BLaER1 (cell line): ENCODE data around the gene HDAC4.

Source experiments
- H3K27ac ChIP-seq: shearing (Covaris generic); formaldehyde crosslinking; 2 replicates; pipeline ENCODE4 v1.8.1; 2022
- H3K27me3 ChIP-seq: shearing (Covaris generic); formaldehyde crosslinking; 2 replicates; pipeline ENCODE4 v1.8.1; 2022
- H3K36me3 ChIP-seq: shearing (Covaris generic); formaldehyde crosslinking; 2 replicates; pipeline ENCODE4 v1.8.1; 2022
- H3K4me1 ChIP-seq: shearing (Covaris generic); formaldehyde crosslinking; 2 replicates; pipeline ENCODE4 v1.8.1; 2022
- H3K4me2 ChIP-seq: shearing (Covaris generic); formaldehyde crosslinking; 2 replicates; pipeline ENCODE4 v1.8.1; 2022
- H3K4me3 ChIP-seq: shearing (Covaris generic); formaldehyde crosslinking; 2 replicates; pipeline ENCODE4 v1.8.1; 2022
- H3K9ac ChIP-seq: shearing (Covaris generic); formaldehyde crosslinking; 2 replicates; pipeline ENCODE4 v1.8.1; 2022
- H3K9me3 ChIP-seq: shearing (Covaris generic); formaldehyde crosslinking; 2 replicates; pipeline ENCODE4 v1.8.1; 2022
- H4K20me1 ChIP-seq: shearing (Covaris generic); formaldehyde crosslinking; 2 replicates; pipeline ENCODE4 v1.8.1; 2022
- Cebpa-rat ChIP-seq: shearing (Covaris generic); IDR thresholded peaks from 2 replicates; pipeline ENCODE4 v1.8.1; 2022

The HDAC4 gene

DNA sequence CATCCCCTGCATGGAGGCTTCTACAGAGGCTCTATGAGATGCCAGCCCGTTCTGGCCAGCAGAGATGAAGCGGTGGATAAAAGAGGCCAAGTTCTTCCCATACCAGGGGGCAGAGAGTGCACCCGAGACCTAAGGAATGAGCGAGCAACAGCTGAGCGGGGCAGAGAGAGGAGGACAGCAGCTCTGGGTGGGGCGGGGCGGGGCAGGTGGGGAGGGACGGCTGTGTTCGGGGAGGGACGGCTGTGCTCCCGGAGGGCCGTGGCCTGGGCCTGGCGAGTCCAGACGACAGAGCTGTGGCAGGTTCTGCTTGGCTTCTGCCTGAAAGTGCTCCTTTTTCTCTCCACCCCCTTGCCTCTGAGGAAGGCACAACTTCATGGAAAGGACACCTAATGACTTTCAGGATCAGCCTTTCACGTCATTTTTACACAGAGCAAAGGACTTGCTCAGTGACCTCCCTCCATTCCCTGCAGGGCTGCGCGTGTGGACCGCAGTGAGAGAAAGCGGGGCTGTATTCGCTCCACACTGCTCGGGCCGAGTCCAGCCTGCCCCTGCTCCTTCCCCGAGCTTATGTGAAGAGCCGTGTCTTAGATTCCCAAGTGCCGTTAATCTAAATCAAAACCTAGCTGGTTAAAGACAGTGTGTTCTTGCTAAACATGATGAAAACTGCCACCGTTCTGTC, 232.9 kb downstream of the HDAC4 start:
- no peak overlapping the region for H3K4me3 ChIP-seq
- no peak overlapping the region for H3K4me2 ChIP-seq
- peaks cover 20% of the 10 kb centered on the region for H3K9me3 ChIP-seq
- no peak overlapping the region for H3K27ac ChIP-seq
- H3K27me3 ChIP-seq = no peaks in the 10 kb centered on the region
- no peak overlapping the region for H3K9ac ChIP-seq
- H4K20me1 ChIP-seq = peaks cover 5% of the 10 kb centered on the region; the same call in 1 of the 2 replicates
- no peak for TF ChIP-seq Cebpa-rat
- peaks cover 39% of the 10 kb centered on the region for H3K36me3 ChIP-seq
- peaks cover 28% of the 10 kb centered on the region for H3K4me1 ChIP-seq

GRCh38 chr2:239167011-239167673, 233.7 kb downstream of the HDAC4 start:
- no peak overlapping the region for H3K9ac ChIP-seq
- peaks cover 36% of the 10 kb centered on the region for H3K36me3 ChIP-seq
- no peaks in the 10 kb centered on the region for H3K27me3 ChIP-seq
- no peak overlapping the region for H3K4me3 ChIP-seq
- H3K4me1 ChIP-seq = peaks cover 35% of the 10 kb centered on the region
- peaks cover 13% of the 10 kb centered on the region for H3K9me3 ChIP-seq
- peaks cover 5% of the 10 kb centered on the region; the same call in 1 of the 2 replicates for H4K20me1 ChIP-seq
- no peak for TF ChIP-seq Cebpa-rat
- H3K27ac ChIP-seq = no peak overlapping the region
- no peak overlapping the region for H3K4me2 ChIP-seq

GRCh38 chr2:239166201-239166834, 234.5 kb downstream of the HDAC4 start:
- H3K9me3 ChIP-seq = peaks cover 8% of the 10 kb centered on the region
- no peak overlapping the region for H3K9ac ChIP-seq
- H3K4me1 ChIP-seq = peaks cover 44% of the 10 kb centered on the region
- H3K4me2 ChIP-seq = no peak overlapping the region
- H4K20me1 ChIP-seq = peaks cover 5% of the 10 kb centered on the region; the same call in 1 of the 2 replicates
- H3K4me3 ChIP-seq = no peak overlapping the region
- no peak overlapping the region for H3K27ac ChIP-seq
- H3K27me3 ChIP-seq = no peaks in the 10 kb centered on the region
- H3K36me3 ChIP-seq = peaks cover 35% of the 10 kb centered on the region
- no peak for TF ChIP-seq Cebpa-rat

DNA sequence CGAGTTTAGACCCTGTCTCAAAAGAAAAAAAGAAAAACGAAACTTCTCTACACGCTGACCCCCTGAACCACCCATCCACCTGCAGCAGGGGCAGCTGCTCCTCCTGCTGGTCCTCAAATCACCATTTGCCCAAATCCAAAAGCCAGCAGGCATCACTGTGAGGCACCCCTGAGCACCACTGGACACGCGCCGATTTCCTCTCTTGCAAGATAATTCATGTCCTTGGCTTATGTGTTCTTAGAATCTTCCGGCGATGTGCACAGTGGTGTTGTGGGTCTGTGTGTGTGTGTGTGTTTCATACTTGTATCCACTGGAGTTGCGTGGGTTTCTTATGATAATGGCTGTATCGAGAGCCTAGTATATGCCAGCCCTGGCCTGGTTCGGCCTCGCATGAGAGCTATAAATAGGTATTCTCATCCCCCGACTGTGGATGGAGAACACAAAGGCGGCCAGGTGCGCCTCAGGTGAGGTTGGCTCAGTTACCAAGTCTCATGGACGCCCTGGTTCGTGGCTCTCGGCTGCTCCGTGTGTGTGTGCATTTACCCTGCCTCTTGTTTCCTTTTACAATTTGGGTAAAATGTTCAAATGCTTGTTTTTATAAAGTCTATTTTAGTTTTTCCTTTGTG, 235.5 kb downstream of the HDAC4 start:
- no peaks in the 10 kb centered on the region for H3K9me3 ChIP-seq
- peaks cover 54% of the 10 kb centered on the region for H3K4me1 ChIP-seq
- no peak overlapping the region for H3K9ac ChIP-seq
- peaks cover 5% of the 10 kb centered on the region; the same call in 1 of the 2 replicates for H4K20me1 ChIP-seq
- peak overlapping the region; percentile 91 for H3K4me2 ChIP-seq
- no peak overlapping the region for H3K4me3 ChIP-seq
- no peaks in the 10 kb centered on the region for H3K27me3 ChIP-seq
- no peak for TF ChIP-seq Cebpa-rat
- peaks cover 26% of the 10 kb centered on the region for H3K36me3 ChIP-seq
- no peak overlapping the region for H3K27ac ChIP-seq

DNA sequence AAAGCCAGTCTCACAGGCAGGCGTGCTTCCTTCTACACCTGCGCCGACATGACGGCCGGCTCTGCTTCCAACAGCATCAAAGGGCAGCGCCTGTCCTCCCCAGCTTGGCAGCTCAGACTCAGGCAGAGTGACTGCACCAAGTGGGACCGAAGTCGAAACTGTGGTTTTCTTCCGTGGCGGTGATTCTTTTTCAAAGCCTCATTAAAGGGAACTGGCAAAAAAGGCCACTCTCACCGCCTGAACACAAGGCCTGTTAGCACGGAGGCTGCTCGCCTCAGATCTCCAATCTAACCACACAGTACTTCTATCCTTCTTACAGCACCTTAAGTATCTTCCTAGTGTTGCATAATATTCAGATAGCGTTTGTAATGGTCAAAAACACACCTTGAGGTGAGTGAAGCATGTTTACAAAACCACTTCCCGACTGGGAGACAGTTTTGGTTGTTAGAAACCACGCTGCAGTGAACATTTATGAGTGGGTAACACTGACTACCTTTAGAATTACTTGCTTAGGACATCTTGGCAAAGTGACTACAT, 236.4 kb downstream of the HDAC4 start:
- no peak overlapping the region; the same call in 1 of the 2 replicates for H3K27ac ChIP-seq
- peak overlapping the region; percentile 12; the same call in 1 of the 2 replicates for H3K9ac ChIP-seq
- peak; percentile 69; the same call in 1 of the 2 replicates for TF ChIP-seq Cebpa-rat
- H3K36me3 ChIP-seq = peaks cover 22% of the 10 kb centered on the region
- peaks cover 5% of the 10 kb centered on the region; the same call in 1 of the 2 replicates for H4K20me1 ChIP-seq
- no peak overlapping the region for H3K4me3 ChIP-seq
- peak overlapping the region; percentile 91 for H3K4me2 ChIP-seq
- H3K4me1 ChIP-seq = peaks cover 63% of the 10 kb centered on the region
- H3K9me3 ChIP-seq = no peaks in the 10 kb centered on the region
- H3K27me3 ChIP-seq = no peaks in the 10 kb centered on the region

DNA sequence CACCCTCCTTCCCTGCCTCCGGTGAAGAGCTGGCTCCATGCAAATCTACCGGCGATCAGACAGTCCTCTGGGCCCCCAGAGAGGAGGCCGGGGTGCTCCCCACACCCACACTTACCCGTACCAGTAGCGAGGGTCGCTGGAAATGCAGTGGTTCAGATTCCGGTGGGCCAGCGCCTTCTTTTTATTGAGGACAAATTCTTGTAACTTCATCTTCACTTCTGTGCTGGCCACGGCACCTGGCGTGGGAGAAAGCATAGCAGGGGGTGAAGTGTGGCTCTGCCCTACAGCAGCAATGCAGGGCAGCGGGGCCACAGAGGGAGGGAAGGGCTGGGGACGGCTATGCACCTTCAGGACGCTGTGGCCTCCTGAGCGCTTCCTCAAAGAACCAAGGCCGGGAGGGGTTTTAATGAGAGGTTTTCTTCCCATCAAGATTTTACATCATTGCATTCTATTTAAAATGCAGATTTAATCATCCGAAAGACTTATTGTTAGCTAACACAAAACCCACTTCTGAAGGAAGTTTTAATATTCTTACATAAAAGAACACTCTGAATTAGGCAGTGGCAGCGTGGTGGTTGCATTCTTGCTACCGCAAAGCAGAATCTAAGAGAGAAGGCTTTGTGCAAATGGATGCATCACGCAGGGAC, 237.0 kb downstream of the HDAC4 start:
- peak overlapping the region; percentile 43; the same call in 1 of the 2 replicates for H3K27ac ChIP-seq
- no peaks in the 10 kb centered on the region for H3K9me3 ChIP-seq
- H3K27me3 ChIP-seq = no peaks in the 10 kb centered on the region
- peaks cover 69% of the 10 kb centered on the region for H3K4me1 ChIP-seq
- H3K36me3 ChIP-seq = peaks cover 18% of the 10 kb centered on the region
- H3K9ac ChIP-seq = peak overlapping the region; percentile 18; the same call in 1 of the 2 replicates
- no peak for TF ChIP-seq Cebpa-rat
- H3K4me3 ChIP-seq = no peak overlapping the region
- H4K20me1 ChIP-seq = peaks cover 5% of the 10 kb centered on the region; the same call in 1 of the 2 replicates
- peak overlapping the region; percentile 91 for H3K4me2 ChIP-seq

- H4K20me1 ChIP-seq = peaks cover 5% of the 10 kb centered on the region; the same call in 1 of the 2 replicates
- no peaks in the 10 kb centered on the region for H3K27me3 ChIP-seq
- peak overlapping the region; percentile 18; the same call in 1 of the 2 replicates for H3K9ac ChIP-seq
- H3K4me1 ChIP-seq = peaks cover 75% of the 10 kb centered on the region
- H3K4me2 ChIP-seq = peak overlapping the region; percentile 91
- H3K9me3 ChIP-seq = no peaks in the 10 kb centered on the region
- peak overlapping the region; percentile 43; the same call in 1 of the 2 replicates for H3K27ac ChIP-seq
- no peak for TF ChIP-seq Cebpa-rat
- no peak overlapping the region for H3K4me3 ChIP-seq
- H3K36me3 ChIP-seq = peaks cover 12% of the 10 kb centered on the region
Observed at GRCh38 chr2:239162976-239163687, 237.7 kb downstream of the HDAC4 start.

- Histone ChIP-seq H3K4me2 (peak overlapping the region; percentile 91), H3K36me3 (peaks cover 9% of the 10 kb centered on the region), H3K9me3 (no peaks in the 10 kb centered on the region), H4K20me1 (peaks cover 9% of the 10 kb centered on the region; the same call in 1 of the 2 replicates), H3K27ac (peak overlapping the region; percentile 65), H3K9ac (peak overlapping the region; percentile 42; the same call in 1 of the 2 replicates), H3K27me3 (no peaks in the 10 kb centered on the region), H3K4me3 (0 out of 2 replicates have a peak overlapping the region, but pooled peaks have one; percentile 3), H3K4me1 (peaks cover 84% of the 10 kb centered on the region)
- TF ChIP-seq Cebpa-rat = no peak
Observed at GRCh38 chr2:239162141-239162821, 238.5 kb downstream of the HDAC4 start.
